Measurements from ENCODE around the gene CHMP2A. TPM values are rescaled to one million over a fixed set of nuclear protein-coding genes. Genes with fewer than 3 reads are reported as not detected.
"Not testable (repeated sequence)": the region's sequence is repeated elsewhere in the genome, so short reads cannot be mapped to it uniquely, and the experiment has no call there.

Gene CHMP2A
- total RNA-seq: 130 and 139 TPM in 2 replicates

DNA sequence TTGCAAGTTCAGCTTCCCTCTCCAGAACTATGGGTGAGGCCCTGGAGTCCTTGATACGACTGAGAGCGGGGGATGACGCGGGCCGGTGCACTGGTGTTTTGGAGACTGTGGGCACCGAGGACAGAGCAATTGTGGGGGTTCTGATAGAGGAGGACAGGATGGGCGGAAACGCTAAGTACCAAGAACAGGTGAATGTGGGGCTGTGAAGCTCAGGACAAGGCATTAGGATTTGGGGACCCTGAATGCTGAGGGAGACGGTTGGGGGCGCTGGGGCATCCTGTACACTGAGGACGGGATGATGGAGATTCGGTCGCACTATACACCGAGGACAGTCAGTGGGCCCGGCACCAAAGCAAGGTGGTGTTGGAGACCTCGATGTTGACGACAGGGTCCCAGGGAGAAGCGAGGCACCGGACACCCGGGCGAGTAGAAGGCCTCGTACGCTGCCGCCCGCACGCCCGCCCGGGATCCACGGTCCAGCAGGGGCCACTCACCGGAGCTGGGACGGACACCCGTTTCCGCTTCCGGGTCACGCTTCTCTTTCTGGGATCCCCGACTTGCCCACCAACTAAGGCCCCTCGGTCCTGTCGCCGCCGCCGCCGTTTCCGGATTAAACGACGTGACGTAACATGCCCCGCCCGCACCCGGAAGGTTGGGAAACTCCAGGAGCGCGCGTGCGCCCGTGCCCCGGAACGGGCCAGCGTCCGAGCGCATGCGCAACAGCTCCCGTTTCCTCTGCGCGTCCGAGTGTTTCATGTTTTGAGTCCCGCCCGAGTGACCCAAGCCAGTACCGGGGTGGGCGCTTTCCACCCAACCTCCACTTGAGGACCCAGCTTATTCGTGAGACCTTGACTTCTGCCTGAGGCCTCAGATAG lies at the start of gene CHMP2A:
Gene CHMP2A, minus strand, starts transcription at position 612 of the 875 bp plus-strand sequence. CDS start 893 bp downstream, outside the sequence.
- intact Hi-C loops (cut with micrococcal nuclease): loop anchor here (1.0 kb wide), 5 partner anchors 10 to 173 kb away; partner anchors contain the start of genes TRIM28, ZBTB45, ZNF446 and ZNF837

DNA sequence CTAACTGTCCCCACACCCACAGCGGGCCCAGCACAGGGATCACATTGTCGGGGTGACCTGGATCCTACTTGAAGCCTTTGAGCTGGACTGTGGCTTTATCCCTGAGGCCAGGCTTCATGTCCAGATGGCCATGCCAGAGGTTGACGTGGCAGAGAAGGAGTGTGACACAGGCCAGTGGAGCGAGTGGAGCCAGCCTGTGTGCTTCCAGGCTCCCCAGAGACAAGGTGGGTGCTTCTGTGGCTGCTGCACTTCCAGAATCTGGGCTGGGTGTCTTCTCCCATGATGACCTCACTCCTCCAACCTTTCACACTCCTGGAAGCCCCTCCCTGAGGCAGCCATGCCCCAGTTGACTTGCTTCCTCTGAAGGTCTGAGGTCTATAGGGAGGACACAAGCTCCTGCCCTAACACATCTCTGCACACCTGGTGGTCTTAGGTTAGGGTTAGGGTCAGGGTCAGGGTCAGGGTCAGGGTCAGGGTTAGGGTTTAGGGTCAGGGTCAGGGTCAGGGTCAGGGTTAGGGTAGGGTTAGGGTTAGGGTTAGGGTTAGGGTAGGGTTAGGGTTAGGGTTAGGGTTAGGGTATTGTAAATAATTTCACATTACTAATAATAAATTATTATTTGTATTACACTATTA lies 31.3 kb upstream of the CHMP2A start:
- intact Hi-C loops (cut with micrococcal nuclease): no loop called here

DNA sequence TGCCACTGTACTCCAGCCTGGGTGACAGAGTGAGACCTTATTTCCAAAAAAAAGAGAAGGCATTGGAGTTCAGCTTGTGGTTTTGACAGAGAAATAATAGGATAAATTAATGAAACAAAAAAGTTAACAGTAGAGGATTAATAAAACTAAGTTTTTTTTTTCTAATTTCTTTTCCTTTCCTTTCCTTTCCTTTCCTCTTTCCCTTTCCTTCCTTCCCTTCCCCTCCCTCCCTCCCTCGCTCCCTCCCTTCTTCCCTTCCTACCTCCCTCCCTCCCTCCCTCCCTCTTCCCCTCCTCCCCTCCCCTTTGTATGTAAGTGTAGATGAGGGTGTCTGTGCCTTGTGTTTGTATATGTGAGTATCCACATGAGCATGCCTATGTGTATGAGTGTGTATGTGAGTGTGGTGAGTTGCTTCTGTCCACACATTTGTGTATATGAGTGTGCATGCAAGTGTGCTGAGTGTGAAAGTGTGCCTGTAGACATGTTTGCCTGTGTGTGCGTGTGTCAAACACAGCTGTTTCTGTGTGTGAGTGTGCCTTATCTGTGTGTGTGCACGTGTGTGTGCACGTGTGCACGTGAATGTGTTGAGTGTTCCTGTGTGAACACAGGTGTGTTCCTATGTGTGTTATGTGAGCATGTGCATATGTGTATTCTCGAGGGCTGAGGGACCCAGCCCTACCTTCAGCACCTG lies 30.7 kb upstream of the CHMP2A start:
- intact Hi-C loops (cut with micrococcal nuclease): no loop called here

DNA sequence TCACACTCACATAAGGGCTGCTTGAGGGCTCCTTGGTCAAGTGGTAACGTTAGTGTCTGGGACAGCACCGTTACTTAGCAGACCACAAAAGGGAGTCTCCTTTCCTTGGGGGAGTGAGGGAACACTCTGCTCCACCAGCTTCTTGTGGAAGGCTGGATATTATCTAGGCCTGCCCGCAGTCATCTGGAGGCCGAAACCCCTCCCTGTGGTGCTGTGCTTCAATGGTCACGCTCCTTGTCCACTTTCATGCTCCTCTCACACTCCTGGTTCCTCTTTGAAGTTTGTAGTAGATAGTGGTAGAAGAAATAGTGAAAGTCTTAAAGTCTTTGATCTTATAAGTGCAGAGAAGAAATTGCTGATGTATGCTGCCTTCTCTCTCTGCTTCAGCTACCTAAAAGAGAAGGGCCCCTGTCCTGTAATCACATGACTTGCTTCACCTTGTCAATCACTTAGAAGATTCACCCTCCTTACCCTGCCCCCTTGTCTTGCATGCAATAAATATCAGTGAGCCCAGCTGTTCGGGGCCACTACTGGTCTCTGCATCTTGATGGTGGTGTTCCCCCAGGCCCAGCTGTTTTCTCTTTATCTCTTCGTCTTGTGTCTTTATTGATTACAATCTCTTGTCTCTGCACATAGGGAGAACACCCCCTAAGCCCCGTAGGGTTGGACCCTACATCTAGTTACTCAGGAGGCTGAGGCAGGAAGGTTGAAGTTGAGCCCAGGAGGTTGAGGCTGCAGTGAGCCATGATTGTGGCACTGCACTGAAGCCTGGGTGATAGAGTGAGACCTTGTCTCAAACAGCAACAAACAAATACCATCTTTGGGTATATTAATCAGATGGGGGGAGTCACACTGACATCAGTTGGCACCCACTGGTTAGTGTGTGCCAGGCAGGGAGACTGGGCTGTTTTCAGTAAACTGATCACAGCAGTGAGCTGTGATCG lies 29.9 kb upstream of the CHMP2A start:
- intact Hi-C loops (cut with micrococcal nuclease): no loop called here

DNA sequence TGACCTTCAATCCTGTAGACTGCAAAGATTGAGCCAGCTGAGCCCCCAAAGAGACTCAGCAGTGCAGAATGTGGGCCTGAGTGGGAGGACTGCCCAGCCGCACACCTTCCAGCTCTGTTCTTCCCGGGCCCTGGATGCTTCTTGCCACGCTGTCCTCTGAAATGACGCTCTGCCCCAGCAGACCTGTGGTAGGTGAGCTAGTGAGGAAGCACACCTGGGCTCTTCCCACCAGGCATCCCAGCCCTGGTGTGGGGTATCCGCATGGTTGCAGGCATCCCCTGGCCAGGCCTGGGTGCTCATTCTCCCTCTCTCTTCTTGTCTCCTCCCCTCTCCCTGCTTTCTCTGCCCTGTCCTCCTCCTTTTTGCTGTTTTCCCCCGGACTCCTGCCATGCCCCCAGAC lies 28.1 kb upstream of the CHMP2A start:
- intact Hi-C loops (cut with micrococcal nuclease): no loop called here

DNA sequence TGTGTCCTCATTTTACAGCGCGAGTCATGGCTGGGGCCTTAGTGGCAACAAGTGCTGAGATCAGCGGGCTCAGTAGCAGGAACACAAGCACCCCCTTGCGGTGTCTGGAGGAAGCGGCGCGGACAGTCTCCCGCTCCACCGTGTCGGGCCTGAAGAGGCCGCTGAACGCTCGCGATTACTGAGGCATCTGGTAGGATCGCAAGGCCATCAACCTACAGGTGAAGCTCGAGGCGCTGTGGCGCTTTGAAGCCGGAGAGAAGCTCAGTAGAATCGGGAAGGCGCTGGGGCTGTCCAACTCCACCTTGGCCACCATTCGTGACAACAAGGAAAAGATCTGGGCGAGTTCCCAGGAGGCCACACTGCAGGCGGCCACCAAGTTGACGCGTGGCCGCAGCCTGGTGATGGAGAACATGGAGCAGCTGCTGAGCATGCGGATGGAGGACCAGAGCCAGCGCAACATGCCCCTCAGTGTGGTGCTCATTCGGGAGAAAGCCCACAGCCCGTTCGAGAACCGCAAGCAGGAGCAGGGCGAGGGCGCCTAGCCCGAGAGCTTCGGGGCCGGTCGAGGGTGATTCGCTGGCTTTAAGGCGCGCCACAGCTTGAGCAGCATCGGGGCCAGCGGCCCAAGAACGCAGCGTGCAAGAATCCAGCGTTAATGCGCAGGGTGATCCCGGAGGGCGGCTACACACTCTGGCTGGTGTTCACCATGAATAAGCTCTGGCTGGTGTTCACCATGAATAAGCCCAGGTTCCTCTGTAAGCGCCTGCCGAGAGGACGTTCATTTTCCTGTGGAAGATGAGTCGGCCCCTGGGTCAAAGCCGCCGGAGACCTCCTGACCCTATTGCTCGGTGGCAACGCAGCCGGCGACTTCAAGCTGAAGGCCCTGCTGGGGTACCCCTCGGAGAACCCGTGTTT lies 26.6 kb upstream of the CHMP2A start:
- intact Hi-C loops (cut with micrococcal nuclease): loop anchor here (1.0 kb wide), 4 partner anchors 37 to 82 kb away; partner anchors contain the start of genes TRIM28 and ZBTB45

DNA sequence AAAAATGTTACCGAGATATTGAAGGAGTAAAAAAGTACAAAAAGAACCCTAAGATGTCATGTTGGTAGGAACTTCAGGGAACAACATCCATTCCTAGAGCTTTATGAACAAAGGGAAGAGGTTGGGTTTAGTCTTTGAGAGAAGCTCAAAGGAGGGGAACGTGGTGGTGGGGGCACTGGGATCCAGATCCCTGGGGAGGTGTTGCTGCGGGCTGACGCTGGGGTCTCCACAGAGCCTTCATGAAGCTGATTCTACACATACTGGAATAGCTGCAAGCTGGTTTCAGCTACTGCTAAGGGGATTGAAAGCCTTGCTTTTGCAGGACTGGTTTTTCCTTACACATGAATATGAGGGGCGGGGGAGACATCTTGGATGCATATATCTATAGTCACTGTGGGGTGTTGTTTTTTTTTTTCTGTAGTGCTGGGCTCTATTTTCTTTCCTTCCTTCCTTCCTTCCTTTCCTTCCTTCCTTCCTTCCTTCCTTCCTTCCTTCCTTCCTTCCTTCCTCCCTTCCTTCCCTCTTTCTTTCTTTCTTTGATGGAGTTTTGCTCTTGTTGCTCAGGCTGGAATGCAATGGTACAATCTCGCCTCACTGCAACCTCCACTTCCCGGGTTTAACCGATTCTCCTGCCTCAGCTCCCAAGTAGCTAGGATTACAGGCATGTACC lies 24.7 kb upstream of the CHMP2A start:
- intact Hi-C loops (cut with micrococcal nuclease): no loop called here

DNA sequence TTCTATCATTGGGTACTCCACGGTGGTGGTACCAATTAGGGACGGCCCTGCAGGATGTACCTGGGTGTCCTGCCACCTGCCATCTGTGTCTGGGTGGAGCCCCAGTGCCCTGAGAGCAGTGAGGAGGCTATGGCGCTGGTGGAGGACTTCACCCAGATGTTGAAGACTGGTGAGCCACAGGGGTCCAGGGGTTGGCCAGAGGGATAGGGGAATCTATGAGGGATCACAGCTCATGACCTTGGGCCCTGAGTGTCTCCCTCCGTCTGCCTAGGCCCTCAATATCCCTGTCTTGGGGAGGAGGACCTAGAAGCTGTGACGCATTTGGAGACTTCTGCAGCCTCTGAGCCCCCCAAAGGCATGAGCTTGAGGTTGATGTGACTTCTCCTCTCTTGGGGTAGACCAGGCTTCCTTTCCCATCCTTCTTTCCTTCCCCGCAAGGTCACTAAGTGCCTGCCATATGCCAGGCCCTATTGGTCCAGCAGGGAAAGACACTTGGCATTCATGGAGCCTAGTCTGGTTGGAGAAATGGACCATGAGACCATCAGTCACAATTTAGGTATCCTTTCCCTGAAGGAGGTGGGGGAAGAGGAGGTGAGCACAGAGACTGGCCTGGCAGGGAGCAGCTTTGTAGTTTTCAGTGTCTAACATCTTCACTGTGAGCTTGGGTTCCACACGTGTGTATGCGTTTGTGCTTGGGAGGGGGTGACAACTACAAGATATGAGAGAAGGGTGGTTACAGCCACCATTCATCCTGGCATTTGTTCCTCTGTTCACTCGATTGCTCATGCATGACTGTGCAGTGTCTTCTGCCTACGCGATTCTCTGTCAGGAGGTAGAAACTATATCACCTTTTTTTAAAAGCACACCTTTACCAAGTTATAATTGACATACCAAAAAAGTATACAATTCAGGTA lies 23.4 kb upstream of the CHMP2A start:
- intact Hi-C loops (cut with micrococcal nuclease): no loop called here

DNA sequence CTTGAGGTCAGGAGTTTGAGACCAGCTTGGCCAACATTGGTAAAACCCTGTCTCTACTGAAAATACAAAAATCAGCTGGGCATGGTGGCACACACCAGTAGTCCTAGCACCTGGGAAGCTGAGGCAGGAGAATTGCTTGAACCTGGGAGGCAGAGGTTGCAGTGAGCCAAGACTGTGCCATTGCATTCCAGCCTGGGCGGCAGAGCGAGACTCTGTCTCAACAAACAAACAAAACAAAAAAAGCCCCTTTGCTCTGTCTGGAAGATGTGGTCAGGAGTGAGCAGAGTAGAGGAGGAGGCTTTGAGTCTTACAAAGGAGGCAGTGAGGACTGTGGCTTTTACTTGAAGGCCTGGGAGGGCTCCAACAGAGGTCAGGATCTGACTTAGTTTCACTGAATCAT lies 22.7 kb upstream of the CHMP2A start:
- intact Hi-C loops (cut with micrococcal nuclease): not testable (repeated sequence)

DNA sequence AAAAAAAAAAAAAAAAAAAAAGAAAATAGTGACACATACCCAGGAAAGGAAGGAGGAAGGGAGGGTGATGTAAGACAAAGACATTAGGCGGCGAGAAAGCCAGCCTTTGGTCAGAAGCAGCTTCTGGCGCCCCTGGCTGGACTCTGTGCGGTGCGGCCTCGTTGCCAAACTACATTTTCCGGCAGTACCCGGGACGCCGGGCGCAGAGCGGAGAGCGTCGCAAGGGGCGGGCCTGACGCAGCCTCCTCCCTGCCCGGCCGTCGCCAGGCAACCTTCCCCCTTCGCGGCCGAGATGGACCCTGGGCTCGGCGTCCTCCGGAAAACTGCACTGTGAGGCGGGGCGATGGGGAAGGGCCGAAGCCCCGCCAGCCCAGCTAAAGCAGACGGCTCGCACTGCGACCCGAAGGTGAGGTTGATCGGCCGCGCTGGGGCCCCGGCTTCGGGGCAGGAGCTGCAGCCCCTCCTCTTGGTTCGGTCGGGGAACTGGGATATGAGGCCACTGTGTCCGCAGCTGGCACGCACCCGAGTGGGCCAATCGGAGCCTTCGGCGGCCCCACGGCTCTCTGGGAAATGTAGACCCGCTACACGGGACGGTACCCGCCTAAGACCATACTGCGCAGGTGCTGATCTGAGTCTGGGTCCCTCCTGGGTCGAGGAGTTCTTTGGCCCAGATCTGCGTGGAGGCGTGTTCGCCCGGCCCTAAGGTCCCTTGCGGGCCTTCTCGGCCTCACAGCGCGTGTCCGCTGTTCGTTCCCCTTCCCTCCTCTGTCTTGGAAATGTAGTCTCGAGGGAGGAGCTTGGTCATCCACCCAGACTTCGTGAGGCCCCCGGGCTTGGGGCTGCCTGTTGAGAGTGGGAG lies 20.5 kb upstream of the CHMP2A start:
- intact Hi-C loops (cut with micrococcal nuclease): loop anchor here (1.0 kb wide), 1 partner anchor 124 kb away; the partner anchor contains the start of gene ZNF324B

DNA sequence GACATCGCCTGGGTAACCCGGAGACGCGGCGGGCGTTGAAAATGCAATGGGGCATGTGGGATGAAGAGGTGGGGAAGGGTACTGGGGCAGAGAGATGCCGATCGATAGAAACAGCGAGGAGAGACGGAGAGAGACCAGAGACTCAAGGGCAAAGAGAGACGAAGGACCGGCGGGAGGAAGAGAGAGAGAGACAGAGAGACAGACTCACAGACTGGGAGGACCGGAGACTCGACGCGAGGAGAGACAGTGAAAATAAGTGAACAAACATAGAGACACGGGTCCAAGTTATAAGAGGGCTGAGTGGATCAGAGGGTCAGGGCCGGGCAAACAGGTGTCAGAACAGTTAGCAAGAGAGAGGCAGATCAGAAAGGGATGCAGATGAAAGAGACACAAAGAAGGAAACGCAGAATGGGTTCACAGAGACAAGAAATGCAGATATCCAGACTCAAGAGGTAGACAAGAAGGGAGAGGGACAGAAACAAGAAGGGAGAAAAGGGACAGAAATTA lies 18.8 kb upstream of the CHMP2A start:
- intact Hi-C loops (cut with micrococcal nuclease): loop anchor here (1.0 kb wide), 10 partner anchors 14 to 192 kb away; partner anchors contain the start of genes TRIM28, ZBTB45, ZNF132 and ZNF324

DNA sequence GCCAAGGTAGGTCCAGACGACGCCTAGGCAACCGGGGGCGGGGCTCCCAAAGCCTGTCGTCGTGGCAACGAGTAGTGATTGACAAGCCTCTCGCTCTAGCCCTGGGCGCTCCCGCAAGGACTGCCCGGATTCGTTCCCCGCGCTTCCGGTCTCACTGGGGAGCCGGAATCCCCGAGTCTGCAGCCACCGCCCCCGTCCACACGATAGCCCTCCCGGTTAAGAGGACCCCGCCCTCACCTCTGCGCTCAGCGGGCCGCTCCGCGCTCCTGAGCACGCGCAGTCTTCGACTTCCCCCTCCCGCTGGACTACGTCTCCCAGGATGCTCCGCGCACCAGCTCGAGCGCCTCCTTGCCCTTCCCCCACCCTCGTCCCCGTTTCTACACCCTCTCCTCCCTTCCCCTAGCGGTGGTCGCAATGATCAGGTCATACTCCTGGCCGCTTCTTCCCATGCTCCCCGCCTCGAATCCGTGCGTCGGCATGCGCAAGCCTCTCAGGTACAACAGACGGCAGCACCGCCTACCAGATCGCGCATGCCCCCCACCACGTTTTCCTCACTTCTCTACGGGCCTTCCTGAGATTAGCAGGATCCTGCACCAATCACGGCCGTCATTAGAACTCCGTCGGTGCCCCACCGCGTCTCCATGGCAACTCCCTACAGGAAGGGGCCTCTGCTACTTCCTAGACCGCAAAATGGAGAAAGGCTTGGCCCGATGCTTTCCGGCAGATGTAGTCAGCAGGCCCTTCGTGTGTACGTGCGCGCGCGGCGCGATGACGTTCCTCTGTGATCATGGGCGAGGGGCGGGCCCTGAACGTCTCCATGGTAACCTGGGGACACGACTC lies 18.1 kb upstream of the CHMP2A start, which contains the start of gene MZF1:
Gene MZF1, minus strand, starts transcription at position 518 of the 840 bp plus-strand sequence. CDS start 1,946 bp downstream, outside the sequence.
- intact Hi-C loops (cut with micrococcal nuclease): loop anchor here (1.0 kb wide), 11 partner anchors 14 to 192 kb away; partner anchors contain the start of genes TRIM28, ZBTB45, ZNF132 and ZNF324

DNA sequence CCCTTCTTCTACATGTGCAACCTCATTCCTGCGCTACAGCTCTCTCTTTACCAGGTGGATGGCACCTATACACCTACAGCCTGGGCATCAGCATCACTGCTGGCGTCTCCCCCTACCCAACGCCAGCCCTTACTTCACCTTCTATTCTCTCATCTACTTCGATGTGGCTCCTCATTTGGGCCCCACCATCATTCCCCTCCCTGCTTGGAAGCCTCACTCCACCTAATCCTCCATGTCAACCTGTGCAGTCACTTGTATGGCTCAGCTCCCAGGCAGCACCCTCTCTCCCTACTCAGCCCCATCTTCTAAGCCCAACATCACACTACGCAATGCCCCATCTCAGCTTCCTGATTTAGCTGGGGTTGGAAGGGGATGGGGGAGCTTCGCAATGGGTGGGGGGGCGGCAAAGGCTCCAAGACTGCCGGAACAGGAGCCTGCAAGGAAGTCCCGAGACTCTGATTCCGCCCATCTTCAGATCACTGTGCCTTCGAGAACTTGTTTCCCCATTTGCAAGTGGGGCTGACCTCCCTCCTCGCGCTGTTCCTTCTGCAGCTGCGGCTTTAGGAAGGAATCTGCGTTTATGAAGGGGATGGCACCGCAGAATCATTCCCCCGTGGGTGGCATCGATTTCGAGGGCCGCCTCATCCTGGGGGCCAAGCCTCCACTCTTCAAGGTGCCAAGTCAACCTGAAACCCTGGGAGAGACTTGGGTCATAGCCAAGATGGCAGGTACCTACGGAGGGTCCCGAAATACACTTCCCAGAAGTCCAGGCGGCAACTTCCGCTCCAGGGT lies 17.3 kb upstream of the CHMP2A start:
- intact Hi-C loops (cut with micrococcal nuclease): loop anchor here (1.0 kb wide), 1 partner anchor 164 kb away; the partner anchor contains the start of gene ZNF584

DNA sequence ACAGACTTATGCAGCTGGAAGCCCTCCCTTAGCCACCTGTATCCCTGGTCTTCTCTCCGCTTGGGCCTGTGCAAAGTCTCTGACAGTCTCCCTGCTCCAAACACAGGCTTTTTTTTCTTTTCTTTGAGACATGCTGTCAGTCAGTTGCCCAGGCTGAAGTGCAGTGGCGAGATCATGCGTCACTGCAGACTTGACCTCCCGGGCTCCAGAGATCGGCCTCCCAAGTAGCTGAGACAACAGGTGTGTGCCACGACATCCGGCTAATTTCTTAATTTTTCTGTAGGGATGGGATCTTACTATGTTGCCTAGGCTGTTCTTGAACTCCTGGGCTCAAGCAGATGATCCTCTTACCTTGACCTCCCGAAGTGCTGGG lies 16.7 kb upstream of the CHMP2A start:
- intact Hi-C loops (cut with micrococcal nuclease): no loop called here

All from T-helper 1 cell treated with Interleukin-12 subunit alpha and Interleukin-12 subunit beta and Interleukin-4 antibody, amounts not matched to agents 30 ng/mL and 1 ng/mL, for 36 hours (primary cell).